HG02852 (cell line): Measurements from ENCODE around the gene MS4A10.
A peak's percentile ranks its signal among the peaks of the same experiment; 100 is the strongest.
"Not testable (repeated sequence)": the region's sequence is repeated elsewhere in the genome, so short reads cannot be mapped to it uniquely, and the experiment has no call there.

Experiments
- ATAC-seq: cut with Tn5 transposase; IDR thresholded peaks from one replicate; pipeline ENCODE4 v1.9.1; 2021; ENCODE audit warnings: mild to moderate bottlenecking, moderate library complexity; ENCODE audit not compliant: unreplicated experiment

MS4A10 gene

GRCh38 chr11:60785136-60785535 is at the start of gene MS4A10:
Gene MS4A10 (plus strand): TSS chr11:60785333. CDS start chr11:60790336, 5,003 bp downstream.
- no peak for ATAC-seq

GRCh38 chr11:60739114-60739513 is 46.0 kb upstream of the MS4A10 start:
- ATAC-seq, result no peak

GRCh38 chr11:60740573-60740972 is 44.6 kb upstream of the MS4A10 start:
- ATAC-seq, result no peak

- ATAC-seq, result no peak
Measured at GRCh38 chr11:60741421-60741820, 43.7 kb upstream of the MS4A10 start.

GRCh38 chr11:60743058-60743457 is 42.1 kb upstream of the MS4A10 start:
- ATAC-seq, result no peak

GRCh38 chr11:60744114-60744513 is 41.0 kb upstream of the MS4A10 start:
- ATAC-seq, result no peak

GRCh38 chr11:60747359-60747873 is 37.7 kb upstream of the MS4A10 start:
- ATAC-seq, result no peak

- no peak for ATAC-seq
Measured at GRCh38 chr11:60748225-60748624, 36.9 kb upstream of the MS4A10 start.

- no peak for ATAC-seq
Measured at GRCh38 chr11:60748821-60749220, 36.3 kb upstream of the MS4A10 start.

GRCh38 chr11:60750911-60751310 is 34.2 kb upstream of the MS4A10 start:
- no peak for ATAC-seq

- ATAC-seq, result no peak
Measured at GRCh38 chr11:60753309-60753708, 31.8 kb upstream of the MS4A10 start.

GRCh38 chr11:60754887-60755286 is 30.2 kb upstream of the MS4A10 start:
- ATAC-seq, result no peak

- ATAC-seq, result no peak
Measured at GRCh38 chr11:60756307-60757032, 28.7 kb upstream of the MS4A10 start, which contains the start of gene MS4A15. Gene MS4A15 (plus strand): TSS chr11:60756867. CDS start chr11:60763734, 6,867 bp downstream.

- no peak for ATAC-seq
Measured at GRCh38 chr11:60757231-60757800, 27.8 kb upstream of the MS4A10 start.

- ATAC-seq, result not testable (repeated sequence)
Measured at GRCh38 chr11:60758671-60759070, 26.5 kb upstream of the MS4A10 start.

- ATAC-seq, result not testable (repeated sequence)
Measured at GRCh38 chr11:60759438-60760225, 25.5 kb upstream of the MS4A10 start.

GRCh38 chr11:60761436-60762190 is 23.5 kb upstream of the MS4A10 start:
- peak; percentile 27 for ATAC-seq

- peak; percentile 56 for ATAC-seq
Measured at GRCh38 chr11:60762851-60763691, 22.1 kb upstream of the MS4A10 start.

- ATAC-seq, result peak; percentile 34
Measured at GRCh38 chr11:60763692-60764369, 21.3 kb upstream of the MS4A10 start.
